GM19023 (cell line): ENCODE measurements around the gene RNF157.

Source experiments
- ATAC-seq: cut with Tn5 transposase; IDR thresholded peaks from one replicate; pipeline ENCODE4 v1.9.1; 2021; ENCODE audit warnings: mild to moderate bottlenecking, moderate library complexity; ENCODE audit not compliant: unreplicated experiment

Gene RNF157

DNA sequence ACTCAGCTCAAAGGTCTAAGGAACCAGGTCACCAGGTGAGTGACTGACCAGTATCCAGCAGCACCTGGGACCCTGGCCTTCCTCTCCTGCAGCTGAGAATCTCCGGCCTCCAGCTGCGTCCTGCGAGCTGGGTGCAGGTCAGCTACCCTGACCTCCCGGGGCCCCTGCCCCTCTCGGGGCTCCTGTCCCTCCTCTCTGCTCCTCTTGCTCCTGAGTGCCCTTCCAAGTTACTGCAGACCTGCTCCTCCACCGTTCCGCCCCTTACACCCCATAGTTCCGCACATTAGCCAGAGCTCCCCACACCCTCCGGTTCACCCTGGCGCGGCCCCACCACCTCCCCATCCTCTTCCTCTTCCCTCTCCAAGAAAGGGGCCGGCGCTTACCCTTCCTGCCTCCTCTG, 109.8 kb downstream of the RNF157 start:
- ATAC-seq, result no peak

DNA sequence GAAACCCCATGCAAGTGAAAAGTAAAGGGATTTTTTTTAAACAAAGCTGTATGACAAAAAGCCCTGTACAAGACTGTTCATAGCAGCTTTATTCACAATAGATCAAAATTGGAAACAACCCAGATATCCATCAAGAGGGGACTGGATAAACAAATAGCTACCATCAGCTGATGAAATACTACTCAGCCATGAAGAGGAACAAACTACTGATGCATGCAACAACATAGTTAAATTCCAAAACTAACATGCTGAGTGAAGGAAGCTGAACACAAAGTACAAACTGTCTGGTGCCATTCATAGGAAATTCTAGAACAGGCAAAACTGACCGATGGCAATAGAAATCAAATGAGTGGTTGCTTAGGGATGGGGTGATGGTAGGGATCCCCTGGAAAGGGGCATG, 114.4 kb downstream of the RNF157 start:
- no peak for ATAC-seq

DNA sequence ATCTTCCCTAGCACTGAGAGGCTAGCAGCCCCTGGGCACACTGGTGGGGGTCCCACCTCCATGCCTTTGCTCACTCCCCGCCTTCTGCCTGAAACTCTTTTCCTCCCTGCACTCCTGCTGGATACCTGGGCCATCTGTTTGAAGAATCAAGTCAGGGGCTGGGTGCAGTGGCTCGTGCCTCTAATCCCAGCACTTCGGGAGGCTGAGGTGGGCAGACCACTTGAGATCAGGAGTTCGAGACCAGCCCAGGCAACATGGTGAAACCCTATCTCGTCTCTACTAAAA, 115.0 kb downstream of the RNF157 start:
- no peak for ATAC-seq

DNA sequence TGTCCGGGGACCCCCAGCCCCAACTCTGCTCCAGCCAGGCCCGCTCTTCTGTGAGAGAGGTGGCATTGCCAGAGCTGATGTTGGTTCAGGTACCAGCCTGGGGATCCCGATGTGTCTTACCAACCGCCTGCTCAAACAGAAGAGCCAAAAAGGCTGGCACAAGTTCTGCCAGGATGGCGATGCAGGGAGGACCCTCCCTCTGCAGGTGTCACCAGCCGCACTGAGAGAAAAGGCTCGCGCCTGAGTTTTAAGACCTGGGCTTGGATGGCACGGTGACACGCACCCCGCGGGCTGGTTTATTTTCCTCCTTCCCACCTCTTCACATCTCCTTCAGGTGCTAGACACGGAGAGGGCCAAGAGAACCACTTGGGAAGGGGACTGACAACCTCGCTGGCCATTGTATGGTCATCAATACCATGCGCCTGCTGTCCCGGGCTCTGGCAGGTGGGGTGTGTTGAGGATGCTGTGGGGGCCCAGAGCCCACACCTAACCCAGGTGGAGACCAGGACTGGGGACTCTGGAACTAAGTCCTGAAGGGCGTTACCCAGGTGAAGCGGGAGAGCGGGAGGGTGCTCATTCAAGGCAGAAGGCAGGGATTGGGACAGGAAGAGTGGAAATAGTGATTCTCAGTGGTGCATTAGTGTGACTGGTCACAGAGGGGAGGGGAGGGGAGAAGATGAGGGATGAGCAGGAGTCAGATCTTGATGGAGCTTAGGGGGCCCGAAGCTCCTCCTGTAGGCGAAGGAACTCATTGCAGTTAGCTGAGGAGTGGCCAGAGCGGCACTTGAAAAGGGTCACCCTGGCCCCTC, 115.5 kb downstream of the RNF157 start:
- ATAC-seq, result no peak

DNA sequence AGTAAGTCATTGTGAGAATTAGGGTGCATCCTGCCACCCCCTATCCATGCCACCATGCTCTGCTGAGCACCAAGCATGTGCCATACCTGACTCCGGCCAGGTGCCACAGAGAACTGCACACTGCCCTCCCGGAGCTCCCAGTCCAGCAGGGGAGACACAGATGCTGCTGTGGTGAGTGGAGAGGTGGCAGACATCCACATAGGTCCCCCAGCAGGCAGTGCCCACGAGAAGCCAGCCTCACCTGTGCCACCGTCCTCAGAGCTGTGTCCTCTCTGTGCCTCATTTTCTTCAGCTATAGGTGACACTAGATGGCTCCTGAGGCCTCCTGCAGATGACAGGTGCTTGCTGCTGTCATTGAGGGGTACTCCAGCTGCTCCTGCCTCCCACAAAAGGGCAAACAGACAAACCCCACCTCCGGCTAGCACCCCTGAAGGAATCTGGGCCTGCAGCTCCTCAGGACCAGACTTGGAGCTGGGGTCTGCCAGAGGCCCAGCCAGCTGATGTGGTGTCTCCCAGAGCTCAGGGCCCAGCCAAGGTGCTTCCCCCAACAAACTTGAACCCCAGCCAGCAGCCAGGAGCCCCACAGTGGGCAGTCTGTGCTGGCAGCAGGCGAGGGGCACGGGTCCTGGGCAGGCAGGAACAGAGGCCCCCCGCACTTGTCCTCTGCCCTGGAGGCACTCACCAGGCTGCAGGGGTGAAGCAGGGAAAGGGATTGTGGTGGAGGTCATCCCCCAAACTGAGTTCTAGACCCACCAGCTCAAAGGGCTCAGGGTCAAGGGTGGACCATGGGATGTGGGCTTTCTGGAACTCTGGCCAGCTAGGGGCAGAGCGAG, 116.3 kb downstream of the RNF157 start:
- ATAC-seq, result no peak

DNA sequence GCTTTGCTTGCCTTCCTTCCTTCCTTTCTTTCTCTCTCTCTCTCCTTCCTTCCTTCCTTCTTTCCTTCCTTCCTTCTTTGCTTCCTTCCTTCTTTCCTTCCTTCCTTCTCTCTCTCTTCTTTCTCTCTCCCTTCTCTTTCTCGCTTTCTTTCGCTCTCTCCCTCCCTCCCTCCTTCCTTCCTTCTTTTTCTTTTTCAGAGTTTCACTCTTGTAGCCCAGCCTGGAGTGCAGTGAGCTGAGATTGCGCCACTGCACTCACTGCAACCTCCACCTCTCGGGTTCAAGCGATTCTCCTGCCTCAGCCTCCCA, 117.1 kb downstream of the RNF157 start:
- ATAC-seq, result no peak

DNA sequence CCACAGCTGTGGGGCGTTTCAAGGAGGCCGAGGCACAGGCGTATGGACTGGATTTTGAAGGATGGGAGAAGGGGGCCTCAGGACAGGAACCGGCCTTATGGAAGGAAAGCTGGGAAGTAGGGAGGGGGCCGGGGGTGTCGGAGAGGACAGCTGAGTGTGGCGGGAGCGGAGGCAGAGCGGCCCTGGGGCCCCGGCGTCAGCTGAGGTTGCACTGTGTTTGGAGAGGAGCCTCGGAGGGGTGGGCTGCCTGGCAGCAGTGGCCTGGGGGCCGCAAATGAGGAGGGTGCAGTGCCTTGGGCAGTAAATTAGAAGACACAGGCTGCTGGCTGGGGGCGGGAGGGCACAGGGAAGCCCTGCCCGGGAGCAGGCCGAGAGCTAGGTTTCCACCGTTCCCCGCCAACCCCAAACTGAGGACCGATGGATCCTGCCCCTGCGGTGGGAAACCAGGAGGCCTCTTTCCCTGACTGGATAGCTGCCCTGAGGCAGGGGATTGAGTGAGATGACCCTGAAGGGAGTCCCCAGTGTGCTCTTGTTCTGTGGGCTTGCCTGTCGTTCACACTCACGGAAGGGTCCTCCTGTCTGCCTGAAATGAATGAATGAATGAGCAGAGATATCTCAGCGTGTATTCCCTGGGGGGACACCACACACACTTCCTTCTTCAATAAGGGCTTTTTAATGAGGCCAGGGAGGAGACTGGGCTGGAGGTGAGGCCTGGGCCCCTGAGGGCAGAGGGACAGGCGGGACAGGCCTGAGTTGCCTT, 117.7 kb downstream of the RNF157 start:
- no peak for ATAC-seq

DNA sequence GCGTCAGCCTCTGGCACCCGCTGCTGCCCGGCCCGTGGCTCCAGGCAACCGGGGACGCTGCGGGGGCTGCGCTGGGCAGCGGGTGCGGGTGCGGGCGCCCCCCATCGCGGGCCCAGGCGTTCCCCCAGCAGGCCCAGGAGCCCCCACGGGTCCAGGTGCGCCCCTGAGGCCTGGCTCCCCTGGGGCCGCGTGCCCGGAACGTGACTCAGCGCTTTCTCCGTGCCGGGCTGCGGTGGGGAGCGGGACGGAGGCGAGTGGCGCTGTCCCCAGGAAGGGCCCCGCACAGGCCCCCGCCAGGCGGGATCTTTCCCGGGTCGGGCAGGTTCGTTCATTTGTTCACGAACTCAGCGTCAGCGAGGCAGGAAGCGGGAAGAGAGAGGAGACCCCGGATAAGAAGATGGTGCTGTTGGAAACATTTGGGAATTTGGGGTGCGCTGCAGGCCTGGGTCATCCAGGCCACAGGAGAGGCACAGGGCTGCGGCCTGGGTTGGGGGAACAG, 118.3 kb downstream of the RNF157 start:
- no peak for ATAC-seq

DNA sequence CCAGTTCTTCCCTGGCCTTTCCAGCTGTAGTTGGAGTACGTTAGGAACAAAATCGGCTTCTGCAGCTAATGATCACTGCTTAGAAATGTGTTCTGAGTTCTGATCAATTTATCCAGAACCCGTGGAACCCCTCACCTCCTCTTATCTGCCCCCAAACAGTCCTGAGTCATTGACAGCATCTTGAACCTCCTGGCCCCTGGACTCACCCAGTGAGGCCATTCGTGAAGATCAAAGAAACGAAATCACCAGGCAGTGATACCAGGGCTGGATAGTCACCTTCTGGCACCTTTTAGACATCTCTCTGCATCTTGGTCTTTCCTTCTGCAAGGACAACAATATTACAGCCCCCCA, 119.7 kb downstream of the RNF157 start:
- no peak for ATAC-seq

DNA sequence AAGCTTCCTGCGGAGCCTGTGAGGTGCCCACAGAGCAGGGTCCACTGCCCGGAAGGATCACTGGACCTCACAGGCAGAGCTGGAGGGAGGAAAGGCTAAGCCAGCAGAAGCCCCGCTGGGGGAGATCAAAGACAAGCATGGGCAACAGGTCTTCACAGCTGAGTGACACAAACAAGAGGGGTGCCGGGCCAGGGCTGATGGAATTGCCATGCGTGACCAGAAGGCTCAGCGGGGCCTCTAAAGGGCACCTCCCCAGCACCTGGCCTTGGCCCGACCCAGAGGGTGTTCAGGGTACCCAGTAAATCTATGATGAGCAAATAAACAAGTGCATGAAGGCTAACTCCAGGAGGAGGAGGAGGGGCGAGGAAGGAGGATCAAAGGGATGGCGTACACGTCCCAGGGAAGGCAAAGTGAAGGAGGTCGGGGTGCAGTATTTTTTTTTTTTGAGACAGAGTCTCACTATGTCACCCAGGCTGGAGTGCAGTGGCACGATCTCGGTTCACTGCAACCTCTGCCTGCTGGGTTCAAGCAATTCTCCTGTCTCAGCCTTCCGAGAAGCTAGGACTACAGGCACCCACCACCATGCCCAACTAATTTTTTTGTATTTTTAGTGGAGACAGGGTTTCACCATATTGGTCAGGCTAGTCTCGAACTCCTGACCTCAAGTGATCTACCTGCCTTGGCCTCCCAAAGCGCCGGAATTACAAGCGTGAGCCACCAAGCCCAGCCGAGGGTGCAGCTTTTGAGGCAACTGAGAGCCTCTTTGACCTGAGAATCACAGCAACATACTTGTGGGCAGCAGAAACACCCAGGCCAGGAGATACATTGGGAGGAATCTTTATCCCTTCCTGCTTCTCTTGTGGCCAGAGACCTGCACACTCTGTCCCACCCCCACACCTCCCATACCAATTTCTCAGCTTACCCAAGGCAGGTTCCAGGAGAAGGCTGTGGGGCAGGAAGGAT, 120.6 kb downstream of the RNF157 start:
- ATAC-seq, result no peak

DNA sequence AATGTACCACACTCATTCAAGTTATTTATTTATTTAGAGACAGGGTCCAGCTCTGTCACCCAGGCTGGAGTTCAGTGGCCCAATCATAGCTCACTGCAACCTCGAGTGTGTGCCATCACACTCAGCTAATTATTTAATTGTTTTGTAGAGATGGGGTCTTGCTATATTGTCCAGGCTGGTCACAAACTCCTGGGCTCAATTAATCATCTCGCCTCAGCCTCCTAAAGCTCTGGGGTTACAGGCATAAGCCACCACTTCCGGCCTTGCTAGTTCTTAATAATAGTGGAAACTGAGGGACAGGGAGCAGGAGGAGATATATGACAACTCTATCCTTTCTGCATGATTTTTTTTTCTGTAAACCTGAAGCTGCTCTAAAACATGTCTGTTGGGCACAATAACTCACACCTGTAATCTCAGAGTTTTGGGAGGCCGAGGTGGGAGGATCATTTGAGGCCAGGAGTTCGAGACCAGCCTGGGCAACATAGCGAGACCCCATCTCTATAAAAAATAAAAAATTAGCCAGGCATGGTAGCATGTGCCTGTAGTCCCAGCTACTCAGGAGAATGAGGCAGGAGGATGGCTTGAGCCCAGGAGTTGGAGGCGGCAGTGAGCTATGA, 125.0 kb downstream of the RNF157 start:
- ATAC-seq, result no peak

DNA sequence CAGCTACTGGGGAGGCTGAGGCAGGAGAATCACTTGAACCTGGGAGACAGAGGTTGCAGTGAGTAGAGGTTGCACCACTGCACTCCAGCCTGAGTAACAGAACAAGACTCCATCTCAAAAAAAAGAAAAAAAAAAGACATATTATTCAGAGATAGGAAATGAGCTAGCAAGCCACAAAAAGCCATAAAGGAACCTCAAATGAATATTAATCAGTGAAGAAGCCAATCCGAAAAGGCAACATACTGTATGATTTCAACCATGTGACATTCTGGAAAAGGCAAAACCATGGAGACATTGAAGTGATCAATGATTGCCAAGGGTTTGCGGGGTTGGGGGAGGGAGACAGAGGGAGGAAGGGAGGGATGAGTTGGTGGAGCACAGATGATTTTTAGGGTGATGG, 128.3 kb downstream of the RNF157 start:
- ATAC-seq, result no peak

DNA sequence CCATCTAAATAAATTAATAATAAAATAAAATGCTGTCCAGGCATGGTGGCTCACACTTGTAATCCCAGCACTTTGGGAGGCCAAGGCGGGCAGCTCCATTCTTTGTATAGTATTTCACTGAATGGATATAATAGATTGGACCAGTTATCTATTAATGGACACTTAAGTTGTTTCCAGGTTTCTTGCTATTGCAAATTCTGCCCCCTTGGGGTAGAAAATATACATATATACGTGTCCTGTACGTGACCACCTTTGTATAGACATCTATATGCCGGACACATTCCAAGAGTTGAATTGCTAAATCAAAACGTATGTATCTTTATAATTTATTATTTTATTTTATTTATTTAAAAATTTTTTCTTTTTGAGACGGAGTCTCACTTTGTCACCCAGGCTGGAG, 132.8 kb downstream of the RNF157 start:
- no peak for ATAC-seq

DNA sequence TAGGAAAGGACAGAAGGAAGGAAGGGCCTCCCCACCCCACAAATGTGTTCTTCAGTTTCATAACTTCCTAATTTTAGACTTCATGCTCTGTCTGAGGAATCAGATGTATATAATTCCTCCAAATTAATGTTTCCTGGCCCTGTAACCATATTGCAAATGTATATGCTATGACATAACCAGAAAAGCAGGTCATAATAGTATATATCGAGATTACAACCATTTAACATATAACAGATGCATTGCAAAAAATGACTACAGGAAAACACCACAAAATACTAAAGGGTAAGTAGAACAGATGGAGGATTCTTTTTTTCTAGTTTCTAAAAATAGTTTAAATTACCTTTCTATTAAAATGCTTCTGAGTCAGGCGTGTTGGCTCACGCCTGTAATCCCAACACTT, 133.6 kb downstream of the RNF157 start:
- ATAC-seq, result no peak

DNA sequence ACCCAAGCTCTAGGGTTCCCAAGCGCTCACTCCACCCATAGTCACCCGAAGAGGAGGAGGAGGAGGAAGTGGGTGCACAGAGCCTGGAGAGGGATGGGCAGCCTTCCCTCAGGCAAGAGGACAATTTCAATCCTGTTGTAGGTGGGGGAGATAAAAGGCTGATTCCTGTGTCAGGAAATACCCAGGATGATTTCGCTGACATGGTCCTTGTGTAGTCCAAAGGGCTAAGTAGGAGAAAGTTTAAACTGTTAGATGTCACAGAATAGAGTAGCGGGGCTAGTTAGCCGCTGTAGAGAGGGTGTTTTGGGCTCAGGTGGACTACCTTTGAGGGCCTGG, 135.4 kb downstream of the RNF157 start:
- no peak for ATAC-seq

DNA sequence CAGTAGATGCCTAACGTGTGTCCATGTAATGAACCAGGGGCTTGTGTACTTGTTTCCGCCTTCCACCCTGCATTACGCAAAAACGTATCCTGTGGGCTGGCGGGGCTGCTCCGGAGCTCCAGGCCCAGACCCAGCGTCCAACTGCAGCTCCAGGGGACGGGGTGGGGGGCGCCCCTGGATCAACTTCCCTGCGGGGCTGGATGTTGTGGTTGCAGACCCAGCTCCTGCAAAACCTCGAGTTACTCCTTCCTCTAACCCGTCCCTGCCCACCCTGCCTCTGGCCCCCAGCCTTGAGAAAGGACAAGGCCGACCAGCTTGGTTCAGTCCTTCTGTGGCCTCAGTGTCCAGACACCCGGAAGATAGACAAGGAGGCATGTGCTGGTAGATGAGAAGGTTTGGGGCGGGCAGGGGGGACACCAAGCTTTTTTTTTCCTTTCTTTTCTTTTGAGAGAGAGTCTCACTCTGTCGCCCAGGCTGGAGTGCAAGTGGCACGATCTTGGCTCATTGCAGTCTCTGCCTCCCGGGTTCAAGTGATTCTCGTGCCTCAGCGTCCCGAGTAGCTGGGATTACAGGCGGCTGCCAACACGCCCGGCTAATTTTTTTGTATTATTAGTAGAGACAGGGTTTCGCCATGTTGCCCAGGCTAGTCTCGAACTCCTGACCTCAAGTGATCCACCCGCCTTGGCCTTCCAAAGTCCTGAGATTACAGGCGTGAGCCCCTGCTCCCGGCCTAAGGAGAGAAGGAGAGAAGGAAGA, 136.0 kb downstream of the RNF157 start:
- no peak for ATAC-seq

DNA sequence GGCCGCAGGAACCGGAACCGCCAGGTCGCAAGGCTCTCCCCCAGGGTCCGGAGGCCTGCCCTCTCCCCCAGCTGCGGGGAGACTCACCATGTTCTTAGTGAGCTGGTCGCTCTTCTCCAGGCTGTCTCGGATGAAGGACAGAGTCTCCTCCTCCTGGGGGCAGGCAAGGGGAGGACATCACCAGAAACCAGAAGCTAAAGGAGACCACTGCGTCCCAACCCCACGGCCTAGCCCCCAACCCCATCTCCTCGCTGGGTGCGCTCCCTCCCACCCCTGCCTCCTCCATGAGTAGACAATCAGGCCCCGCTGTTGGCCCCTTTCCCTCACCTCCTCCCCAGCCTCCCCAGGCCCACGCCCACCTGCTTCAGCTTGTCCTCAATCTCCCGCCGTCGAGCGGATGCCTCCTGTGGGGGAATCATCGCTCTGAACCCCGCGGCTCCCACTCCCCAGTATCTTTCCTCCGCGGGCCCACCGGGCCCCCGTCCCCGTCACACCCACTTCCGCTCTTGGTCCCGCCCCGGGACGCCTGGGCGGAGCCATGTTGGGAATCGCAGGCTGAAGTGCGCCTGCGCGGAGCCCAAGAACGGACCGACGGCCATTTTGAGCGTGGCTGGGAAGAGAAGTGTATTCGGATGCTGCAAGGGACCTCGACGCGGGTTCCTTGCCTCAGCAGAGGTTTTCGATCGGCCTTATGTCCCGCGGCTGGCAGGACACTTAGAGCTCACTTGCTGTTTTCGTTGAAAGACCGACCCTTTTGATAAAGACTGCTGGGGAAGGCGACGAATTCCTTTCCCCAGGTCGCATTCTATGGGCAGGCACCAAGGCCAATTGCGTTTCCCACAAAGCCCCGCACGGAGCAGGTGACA, 136.8 kb downstream of the RNF157 start, which contains the start of gene EXOC7:
TSS of gene EXOC7 (minus strand) at position 514 of the 866 bp plus-strand sequence. CDS start at position 419, 95 bp downstream.
- peak; percentile 74 for ATAC-seq

DNA sequence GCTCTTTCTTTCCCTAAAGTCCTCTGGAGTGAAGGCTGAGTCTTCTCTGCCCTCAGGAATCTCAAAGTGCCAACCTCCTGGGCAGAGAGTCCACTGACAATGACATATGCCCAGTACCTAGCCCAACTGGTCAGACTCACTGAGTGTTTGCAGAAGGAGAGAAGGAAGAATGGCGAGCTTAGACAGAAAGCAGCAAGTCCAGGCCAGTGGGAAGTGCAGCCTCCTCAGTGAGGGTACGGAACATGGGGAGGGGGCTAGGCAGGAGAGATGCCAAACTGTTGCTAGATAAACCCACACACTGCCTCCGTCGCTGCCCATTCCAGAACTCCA, 137.4 kb downstream of the RNF157 start:
- no peak for ATAC-seq
